ENCODE results near the gene DOK3. TPM values are rescaled to one million over a fixed set of nuclear protein-coding genes. Genes with fewer than 3 reads are reported as not detected.
"Not testable (repeated sequence)": the region's sequence is repeated elsewhere in the genome, so short reads cannot be mapped to it uniquely, and the experiment has no call there.

The DOK3 gene
- total RNA-seq, 2 experiments from 2014 or later = 7.3 to 7.8 TPM

DNA sequence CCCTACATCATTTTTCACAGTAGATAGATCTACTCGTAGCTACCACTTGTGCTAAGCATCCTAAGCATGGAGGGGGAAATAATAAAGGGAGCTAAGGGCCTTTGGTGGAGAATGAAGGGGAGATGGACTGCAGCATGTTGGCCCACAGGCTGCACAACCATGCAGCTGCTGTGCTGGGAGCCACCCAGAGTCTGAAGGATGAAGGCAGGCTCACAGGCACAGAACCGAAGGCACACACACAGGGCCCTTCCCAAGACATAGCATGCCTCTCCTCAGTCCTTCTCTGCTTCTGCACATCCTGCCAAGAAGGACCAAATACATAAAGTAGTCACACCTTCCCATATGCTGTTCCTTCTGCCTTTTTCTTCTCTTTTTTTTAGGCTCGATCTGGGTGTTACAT is 38.1 kb upstream of the DOK3 start:
- Mint-ChIP-seq H3K4me1 (ENCODE audit: low read depth) (peaks cover 9% of the 10 kb centered on the region), H3K9me3 (ENCODE audit: insufficient read depth) (no peaks in the 10 kb centered on the region), H3K27ac (no peak overlapping the region), H3K27me3 (ENCODE audit: low read depth) (no peaks in the 10 kb centered on the region), H3K4me3 (no peak overlapping the region), H3K36me3 (ENCODE audit: low read depth) (peaks cover 34% of the 10 kb centered on the region)
- no peak for DNase-seq
- POLR2A ChIA-PET = interaction anchor here (1.2 to 1.5 kb wide), 3 partner anchors 9 to 52 kb away, joined by 3 to 5 read pairs (median 3); partner anchors contain the start of gene B4GALT7
- CTCF ChIA-PET = no interaction called here
- ATAC-seq = no peak

DNA sequence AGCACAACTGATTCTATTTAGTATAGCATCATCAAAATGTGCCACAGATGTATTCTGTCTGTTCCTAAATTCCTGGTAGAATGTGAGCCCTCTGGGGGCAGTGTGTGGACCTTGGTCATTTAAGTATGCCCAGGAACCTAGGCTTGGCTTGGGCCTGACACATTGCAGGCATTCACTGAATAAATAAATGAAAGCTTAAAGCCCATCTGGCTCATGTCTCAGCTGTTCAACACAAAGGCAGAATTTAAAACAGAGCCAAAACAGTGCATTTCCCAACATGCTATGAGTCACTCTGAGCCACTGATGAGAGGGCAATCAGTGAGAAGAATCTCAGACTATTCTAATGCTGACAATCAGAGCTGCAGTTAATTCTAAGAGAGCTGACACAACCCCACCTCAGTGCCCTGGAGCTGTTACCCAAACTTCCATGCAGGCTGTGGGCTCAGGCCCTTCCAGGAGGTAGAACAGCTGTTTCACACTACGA is 36.7 kb upstream of the DOK3 start:
- no peaks in the 10 kb centered on the region for H3K9me3 Mint-ChIP-seq (ENCODE audit: insufficient read depth)
- H3K27ac Mint-ChIP-seq = no peak overlapping the region
- peaks cover 23% of the 10 kb centered on the region for H3K36me3 Mint-ChIP-seq (ENCODE audit: low read depth)
- ATAC-seq = no peak
- DNase-seq = no peak
- POLR2A ChIA-PET = no interaction called here
- no peaks in the 10 kb centered on the region for H3K27me3 Mint-ChIP-seq (ENCODE audit: low read depth)
- H3K4me1 Mint-ChIP-seq (ENCODE audit: low read depth) = no peaks in the 10 kb centered on the region
- no peak overlapping the region for H3K4me3 Mint-ChIP-seq
- CTCF ChIA-PET = interaction anchor here (1.3 to 2.9 kb wide), 2 partner anchors 45 to 89 kb away, joined by 3 to 8 read pairs; no protein-coding TSS in a partner anchor

GRCh38 chr5:177545487-177546257 is 36.0 kb upstream of the DOK3 start:
- Mint-ChIP-seq H3K27ac (no peak overlapping the region), H3K4me3 (no peak overlapping the region), H3K36me3 (ENCODE audit: low read depth) (peaks cover 19% of the 10 kb centered on the region), H3K27me3 (ENCODE audit: low read depth) (no peaks in the 10 kb centered on the region), H3K4me1 (ENCODE audit: low read depth) (peaks cover 4% of the 10 kb centered on the region), H3K9me3 (ENCODE audit: insufficient read depth) (no peaks in the 10 kb centered on the region)
- no peak for ATAC-seq
- ChIA-PET CTCF (interaction anchor here (0.8 to 2.9 kb wide), 3 partner anchors 30 to 88 kb away, joined by 3 to 8 read pairs (median 3); no protein-coding TSS in a partner anchor), POLR2A (interaction anchor here (1.1 kb wide), 1 partner anchor 8 kb away, joined by 4 read pairs; no protein-coding TSS in a partner anchor)
- DNase-seq = no peak

GRCh38 chr5:177542816-177543465 is 33.3 kb upstream of the DOK3 start:
- no peaks in the 10 kb centered on the region for H3K27me3 Mint-ChIP-seq (ENCODE audit: low read depth)
- no peak overlapping the region for H3K27ac Mint-ChIP-seq
- ATAC-seq (no peak), DNase-seq (no peak)
- ChIA-PET POLR2A (no interaction called here), CTCF (no interaction called here)
- no peak overlapping the region for H3K4me3 Mint-ChIP-seq
- H3K4me1 Mint-ChIP-seq (ENCODE audit: low read depth) = peaks cover 4% of the 10 kb centered on the region
- peaks cover 16% of the 10 kb centered on the region for H3K36me3 Mint-ChIP-seq (ENCODE audit: low read depth)
- no peaks in the 10 kb centered on the region for H3K9me3 Mint-ChIP-seq (ENCODE audit: insufficient read depth)

DNA sequence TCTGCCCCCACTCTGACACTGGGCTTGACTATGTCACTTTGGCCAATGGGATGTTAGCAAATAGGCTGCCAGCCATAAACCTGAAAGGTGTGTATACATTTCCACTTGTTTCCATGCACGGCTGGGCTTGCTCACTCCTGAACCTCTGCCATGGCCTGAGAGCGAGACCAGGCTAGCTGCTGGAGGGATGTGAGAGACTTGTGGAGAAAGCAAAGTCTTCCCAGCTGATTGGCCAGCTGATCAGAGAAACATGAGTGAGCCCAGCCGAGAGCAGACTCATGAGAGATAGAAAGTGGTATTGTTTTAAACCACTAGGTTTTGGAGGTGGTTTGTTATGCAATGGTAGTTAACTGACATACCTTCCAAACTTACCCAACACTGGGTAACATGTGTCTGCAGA is 30.8 kb upstream of the DOK3 start:
- Mint-ChIP-seq H3K4me1 (ENCODE audit: low read depth) (peaks cover 4% of the 10 kb centered on the region), H3K27me3 (ENCODE audit: low read depth) (no peaks in the 10 kb centered on the region), H3K9me3 (ENCODE audit: insufficient read depth) (no peaks in the 10 kb centered on the region), H3K4me3 (no peak overlapping the region), H3K36me3 (ENCODE audit: low read depth) (peaks cover 20% of the 10 kb centered on the region), H3K27ac (no peak overlapping the region)
- POLR2A ChIA-PET = no interaction called here
- ATAC-seq (no peak), DNase-seq (no peak)
- CTCF ChIA-PET = no interaction called here

GRCh38 chr5:177539411-177539810 is 29.8 kb upstream of the DOK3 start:
- peaks cover 4% of the 10 kb centered on the region for H3K4me1 Mint-ChIP-seq (ENCODE audit: low read depth)
- no peaks in the 10 kb centered on the region for H3K9me3 Mint-ChIP-seq (ENCODE audit: insufficient read depth)
- H3K36me3 Mint-ChIP-seq (ENCODE audit: low read depth) = peaks cover 19% of the 10 kb centered on the region
- ATAC-seq (no peak), DNase-seq (no peak)
- H3K27me3 Mint-ChIP-seq (ENCODE audit: low read depth) = no peaks in the 10 kb centered on the region
- ChIA-PET POLR2A (no interaction called here), CTCF (no interaction called here)
- H3K4me3 Mint-ChIP-seq = no peak overlapping the region
- H3K27ac Mint-ChIP-seq = peak overlapping the region; percentile 41

DNA sequence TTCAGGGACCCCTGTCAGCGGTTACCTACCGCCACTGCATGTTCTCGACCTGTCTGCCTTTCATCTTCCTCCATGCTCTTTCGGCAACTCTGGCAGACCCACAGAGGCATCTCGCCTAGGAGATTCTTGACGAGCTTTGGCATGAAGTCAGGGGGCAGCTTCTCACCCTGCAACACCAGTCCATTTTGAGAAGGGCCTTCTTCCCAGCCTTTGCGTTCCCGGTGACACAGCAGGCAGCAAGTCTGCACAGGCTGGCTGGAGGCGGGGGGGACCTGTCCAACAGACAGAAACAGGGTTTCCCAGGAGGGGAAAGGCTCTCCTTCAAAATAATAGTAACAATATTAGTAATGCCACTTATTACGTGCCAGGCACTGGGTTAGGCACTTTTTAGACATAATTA is 29.2 kb upstream of the DOK3 start:
- H3K4me3 Mint-ChIP-seq = no peak overlapping the region
- no peaks in the 10 kb centered on the region for H3K9me3 Mint-ChIP-seq (ENCODE audit: insufficient read depth)
- H3K27ac Mint-ChIP-seq = no peak overlapping the region
- H3K4me1 Mint-ChIP-seq (ENCODE audit: low read depth) = peaks cover 4% of the 10 kb centered on the region
- CTCF ChIA-PET = no interaction called here
- no peak for ATAC-seq
- POLR2A ChIA-PET = interaction anchor here (0.7 to 0.9 kb wide), 2 partner anchors 9 to 14 kb away, joined by 3 read pairs; no protein-coding TSS in a partner anchor
- H3K27me3 Mint-ChIP-seq (ENCODE audit: low read depth) = no peaks in the 10 kb centered on the region
- no peak for DNase-seq
- peaks cover 16% of the 10 kb centered on the region for H3K36me3 Mint-ChIP-seq (ENCODE audit: low read depth)

- ChIA-PET CTCF (no interaction called here), POLR2A (interaction anchor here (1.6 kb wide), 1 partner anchor 11 kb away, joined by 5 read pairs; no protein-coding TSS in a partner anchor)
- H3K9me3 Mint-ChIP-seq (ENCODE audit: insufficient read depth) = no peaks in the 10 kb centered on the region
- ATAC-seq (no peak), DNase-seq (no peak)
- H3K27ac Mint-ChIP-seq = no peak overlapping the region
- H3K36me3 Mint-ChIP-seq (ENCODE audit: low read depth) = peaks cover 19% of the 10 kb centered on the region
- H3K27me3 Mint-ChIP-seq (ENCODE audit: low read depth) = no peaks in the 10 kb centered on the region
- peaks cover 4% of the 10 kb centered on the region for H3K4me1 Mint-ChIP-seq (ENCODE audit: low read depth)
- H3K4me3 Mint-ChIP-seq = no peak overlapping the region
These were observed 28.0 kb upstream of the DOK3 start for GRCh38 chr5:177537389-177538361.

GRCh38 chr5:177536386-177536785 is 26.8 kb upstream of the DOK3 start:
- H3K27ac Mint-ChIP-seq = no peak overlapping the region
- CTCF ChIA-PET = no interaction called here

GRCh38 chr5:177535125-177535524 is 25.5 kb upstream of the DOK3 start:
- H3K36me3 Mint-ChIP-seq (ENCODE audit: low read depth) = peaks cover 28% of the 10 kb centered on the region
- H3K4me1 Mint-ChIP-seq (ENCODE audit: low read depth) = no peaks in the 10 kb centered on the region
- H3K9me3 Mint-ChIP-seq (ENCODE audit: insufficient read depth) = no peaks in the 10 kb centered on the region
- no peak overlapping the region for H3K27ac Mint-ChIP-seq
- ATAC-seq (no peak), DNase-seq (no peak)
- no peak overlapping the region for H3K4me3 Mint-ChIP-seq
- H3K27me3 Mint-ChIP-seq (ENCODE audit: low read depth) = no peaks in the 10 kb centered on the region
- CTCF ChIA-PET = no interaction called here
- POLR2A ChIA-PET = no interaction called here

More at GRCh38 chr5:177536386-177536785, 26.8 kb upstream of the DOK3 start:
- H3K9me3 Mint-ChIP-seq (ENCODE audit: insufficient read depth) = no peaks in the 10 kb centered on the region
- no peaks in the 10 kb centered on the region for H3K27me3 Mint-ChIP-seq (ENCODE audit: low read depth)
- peaks cover 4% of the 10 kb centered on the region for H3K4me1 Mint-ChIP-seq (ENCODE audit: low read depth)
- no peak for ATAC-seq
- H3K4me3 Mint-ChIP-seq = no peak overlapping the region
- peaks cover 22% of the 10 kb centered on the region for H3K36me3 Mint-ChIP-seq (ENCODE audit: low read depth)
- POLR2A ChIA-PET = interaction anchor here (1.6 kb wide), 1 partner anchor 12 kb away, joined by 5 read pairs; no protein-coding TSS in a partner anchor
- no peak for DNase-seq

DNA sequence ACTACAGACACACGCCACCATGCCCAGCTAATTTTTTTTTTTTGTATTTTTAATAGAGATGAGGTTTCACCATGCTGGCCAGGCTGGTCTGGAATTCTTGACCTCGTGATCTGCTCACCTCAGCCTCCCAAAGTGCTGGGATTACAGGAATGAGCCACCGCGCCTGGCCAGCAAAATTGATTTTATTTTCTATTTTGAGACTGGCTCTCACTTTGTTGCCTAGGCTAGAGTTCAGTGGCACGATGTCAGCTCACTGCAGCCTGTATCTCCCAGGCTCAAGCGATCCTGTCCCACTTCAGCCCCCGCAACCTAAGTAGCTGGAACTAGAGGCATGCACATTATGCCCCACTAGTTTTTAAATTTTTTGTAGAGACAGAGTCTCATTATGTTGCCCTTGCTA is 24.8 kb upstream of the DOK3 start:
- H3K36me3 Mint-ChIP-seq (ENCODE audit: low read depth) = peaks cover 32% of the 10 kb centered on the region
- H3K9me3 Mint-ChIP-seq (ENCODE audit: insufficient read depth); H3K4me3 Mint-ChIP-seq; DNase-seq; POLR2A ChIA-PET; CTCF ChIA-PET; H3K4me1 Mint-ChIP-seq (ENCODE audit: low read depth); ATAC-seq; H3K27ac Mint-ChIP-seq; H3K27me3 Mint-ChIP-seq (ENCODE audit: low read depth): not testable (repeated sequence)

Data from activated CD8-positive, alpha-beta T cell treated with anti-CD3 and anti-CD28 coated beads, Interleukin-2, amount 10 ng/mL, durations not matched to agents 7 days and 5 days (primary cell).